Activated CD8-positive, alpha-beta memory T cell treated with anti-CD3 and anti-CD28 coated beads, Interleukin-2, amount 10 ng/mL, durations not matched to agents 7 days and 5 days (primary cell): ENCODE measurements around the gene KIF19. TPM values are rescaled to one million over a fixed set of nuclear protein-coding genes. Genes with fewer than 3 reads are reported as not detected.

Experiments used
- ATAC-seq: fragments of 150-1000 bp; cut with Tn5 transposase; one replicate; pipeline ENCODE4 v1.10.0; 2021; ENCODE audit warnings: moderate library complexity
- CTCF ChIA-PET: fragments of 350-600 bp; sonication (Branson Sonifier 250); formaldehyde crosslinking; loops from one replicate; lab custom pipeline; 2021; ENCODE audit warnings: antibody characterized with exemption; lab: Charles Lee
- DNase-seq: peaks from one replicate; pipeline ENCODE4 v3.0.0-alpha.2; 2020
- H3K27ac Mint-ChIP-seq: one replicate; pipeline ENCODE4 v1.8.0; 2021; ENCODE audit warnings: mild to moderate bottlenecking, mixed read lengths
- H3K27me3 Mint-ChIP-seq: one replicate; pipeline ENCODE4 v1.8.0; 2021; ENCODE audit warnings: mixed read lengths
- H3K36me3 Mint-ChIP-seq: one replicate; pipeline ENCODE4 v1.8.0; 2021; ENCODE audit warnings: mild to moderate bottlenecking, mixed read lengths
- H3K4me1 Mint-ChIP-seq: one replicate; pipeline ENCODE4 v1.8.0; 2021; ENCODE audit warnings: mixed read lengths
- H3K4me3 Mint-ChIP-seq: one replicate; pipeline ENCODE4 v1.8.0; 2021; ENCODE audit warnings: mild to moderate bottlenecking, moderate library complexity, mixed read lengths
- H3K9me3 Mint-ChIP-seq: one replicate; pipeline ENCODE4 v1.8.0; 2022; ENCODE audit warnings: low read depth, mixed read lengths
- total RNA-seq, 2 experiments: library from RNA; stranded (reverse); gene quantifications; one replicate each; pipeline ENCODE4 v1.2.3, GENCODE V29; 2021

Gene KIF19
- total RNA-seq, 2 experiments from 2014 or later: 0.42 to 1.6 TPM

DNA sequence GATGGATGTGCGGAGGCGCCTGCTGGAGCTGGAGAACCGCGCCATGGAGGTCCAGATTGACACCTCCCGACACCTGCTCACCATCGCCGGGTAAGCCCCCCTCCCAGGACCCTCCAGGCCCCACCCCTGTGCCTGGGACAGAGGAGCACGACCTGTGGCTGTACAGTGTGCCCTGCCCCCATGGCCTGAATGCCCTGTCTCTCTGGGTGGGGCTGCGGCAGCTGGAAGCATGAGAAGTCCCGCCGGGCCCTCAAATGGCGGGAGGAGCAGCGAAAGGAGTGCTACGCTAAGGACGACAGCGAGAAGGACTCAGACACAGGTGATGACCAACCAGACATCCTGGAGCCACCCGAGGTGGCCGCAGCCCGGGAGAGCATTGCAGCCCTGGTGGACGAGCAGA, 24.5 kb downstream of the KIF19 start:
- Mint-ChIP-seq H3K27ac (no peak overlapping the region), H3K4me1 (peaks cover 5% of the 10 kb centered on the region), H3K27me3 (peaks cover 59% of the 10 kb centered on the region), H3K4me3 (no peak overlapping the region), H3K9me3 (no peaks in the 10 kb centered on the region), H3K36me3 (no peaks in the 10 kb centered on the region)
- DNase-seq (no peak), ATAC-seq (no peak)
- CTCF ChIA-PET: interaction anchor here (0.5 to 4.9 kb wide), 6 partner anchors 10 to 341 kb away, joined by 3 to 42 read pairs (median 4); partner anchors contain the start of genes BTBD17 and GPR142

DNA sequence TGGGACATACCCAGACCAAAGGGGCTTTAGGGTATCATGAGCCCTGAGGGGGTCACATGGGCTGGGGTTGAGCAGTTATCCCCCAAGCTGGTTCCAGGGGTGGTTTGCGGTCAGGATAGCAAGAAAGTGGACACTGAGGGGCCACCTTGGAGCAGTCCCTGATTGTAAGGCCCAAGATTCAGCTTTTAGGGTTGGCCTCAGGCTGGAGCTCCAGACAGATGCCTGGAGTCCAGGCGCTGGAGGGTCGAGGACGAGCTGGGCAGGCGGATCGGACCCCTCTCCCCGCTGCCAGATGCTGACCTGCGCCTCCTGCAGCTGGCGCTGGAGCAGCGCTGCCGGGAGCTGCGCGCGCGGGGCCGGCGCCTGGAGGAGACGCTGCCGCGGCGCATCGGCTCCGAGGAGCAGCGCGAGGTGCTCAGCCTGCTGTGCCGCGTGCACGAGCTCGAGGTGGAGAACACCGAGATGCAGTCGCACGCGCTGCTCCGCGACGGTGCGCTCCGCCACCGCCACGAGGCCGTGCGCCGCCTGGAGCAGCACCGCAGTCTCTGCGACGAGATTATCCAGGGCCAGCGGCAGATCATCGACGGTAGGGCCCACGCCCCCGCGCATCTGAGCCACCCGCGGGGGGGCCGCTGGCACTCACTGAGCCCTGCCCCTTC, 25.7 kb downstream of the KIF19 start:
- H3K27me3 Mint-ChIP-seq: peaks cover 70% of the 10 kb centered on the region
- H3K4me3 Mint-ChIP-seq: no peak overlapping the region
- CTCF ChIA-PET: interaction anchor here (1.0 to 4.9 kb wide), 7 partner anchors 9 to 434 kb away, joined by 3 to 42 read pairs (median 10); partner anchors contain the start of genes BTBD17 and GPR142

DNA sequence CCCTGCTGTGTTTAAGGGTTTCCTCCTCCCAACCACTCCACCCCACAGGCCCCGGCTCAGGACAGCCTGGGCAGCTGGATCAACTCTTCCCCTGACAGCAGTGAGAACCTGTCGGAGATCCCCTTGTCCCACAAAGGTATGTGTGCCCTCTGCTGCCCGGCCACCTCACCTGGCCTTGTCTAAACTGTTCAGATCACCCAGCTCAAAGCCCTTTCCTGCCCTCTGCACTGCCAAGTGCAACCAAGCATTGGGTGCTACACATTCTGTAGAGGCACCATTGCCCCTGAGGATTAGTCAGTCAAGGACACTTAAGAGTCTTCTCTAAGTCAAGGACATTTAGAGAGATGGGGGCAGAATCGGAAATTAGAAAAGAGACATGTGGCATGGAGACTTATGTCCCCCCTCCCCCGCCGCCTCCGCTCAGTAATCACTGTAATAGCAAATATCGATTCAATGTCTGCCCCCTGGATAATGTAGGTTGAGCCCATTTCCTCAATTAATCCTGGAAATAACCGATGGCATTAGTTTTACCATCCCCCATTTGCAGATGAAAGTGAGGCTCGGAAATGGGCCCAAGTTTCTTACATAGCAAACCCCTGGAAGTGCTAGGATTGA, 27.5 kb downstream of the KIF19 start:
- ATAC-seq (no peak), DNase-seq (no peak)
- Mint-ChIP-seq H3K27me3 (peaks cover 79% of the 10 kb centered on the region), H3K4me3 (no peak overlapping the region), H3K27ac (no peak overlapping the region), H3K4me1 (peaks cover 10% of the 10 kb centered on the region), H3K36me3 (no peaks in the 10 kb centered on the region), H3K9me3 (no peaks in the 10 kb centered on the region)
- CTCF ChIA-PET: interaction anchor here (0.7 to 4.9 kb wide), 14 partner anchors 12 to 150 kb away, joined by 3 to 42 read pairs (median 6); partner anchors contain the start of genes GPR142 and TTYH2

More for the DNA sequence above, 25.7 kb downstream of the KIF19 start:
- Mint-ChIP-seq H3K36me3 (no peaks in the 10 kb centered on the region), H3K9me3 (no peaks in the 10 kb centered on the region), H3K27ac (no peak overlapping the region), H3K4me1 (peaks cover 8% of the 10 kb centered on the region)
- DNase-seq: no peak
- peak; percentile 43 for ATAC-seq

DNA sequence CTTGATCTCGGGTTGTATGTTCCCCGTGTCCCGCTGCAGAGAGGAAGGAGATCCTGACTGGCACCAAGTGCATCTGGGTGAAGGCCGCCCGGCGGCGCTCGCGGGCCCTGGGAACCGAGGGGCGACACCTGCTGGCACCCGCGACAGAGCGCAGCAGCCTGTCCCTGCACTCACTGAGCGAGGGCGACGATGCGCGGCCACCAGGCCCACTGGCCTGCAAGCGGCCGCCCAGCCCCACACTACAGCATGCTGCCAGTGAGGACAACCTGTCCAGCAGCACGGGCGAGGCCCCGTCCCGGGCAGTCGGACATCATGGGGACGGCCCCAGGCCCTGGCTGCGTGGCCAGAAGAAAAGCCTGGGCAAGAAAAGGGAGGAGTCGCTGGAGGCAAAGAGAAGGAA, 28.1 kb downstream of the KIF19 start:
- Mint-ChIP-seq H3K36me3 (no peaks in the 10 kb centered on the region), H3K27me3 (peaks cover 78% of the 10 kb centered on the region), H3K4me3 (no peak overlapping the region), H3K4me1 (peaks cover 10% of the 10 kb centered on the region), H3K27ac (no peak overlapping the region), H3K9me3 (no peaks in the 10 kb centered on the region)
- DNase-seq: peak; percentile 77
- peak; percentile 78 for ATAC-seq
- CTCF ChIA-PET: interaction anchor here (1.1 to 6.6 kb wide), 6 partner anchors 11 to 69 kb away, joined by 3 to 50 read pairs (median 24); partner anchors contain the start of gene GPR142

DNA sequence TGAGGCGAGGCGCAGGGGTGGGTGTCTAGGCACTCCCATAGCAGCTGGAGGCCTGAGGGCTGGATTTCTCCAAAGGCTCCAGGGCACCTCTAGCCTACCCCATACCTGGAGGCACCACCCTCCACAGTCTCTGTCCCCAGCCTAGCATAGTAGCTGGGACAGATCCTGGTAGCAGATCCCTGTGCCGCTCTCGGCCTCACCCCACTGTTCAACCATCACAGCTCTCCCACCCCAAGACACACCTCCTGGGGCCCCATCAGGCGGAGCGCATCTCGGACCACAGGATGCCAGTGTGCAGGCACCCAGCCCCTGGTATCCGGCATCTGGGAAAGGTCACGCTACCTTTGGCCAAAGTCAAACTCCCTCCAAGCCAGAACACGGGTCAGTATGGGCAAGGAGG, 28.5 kb downstream of the KIF19 start:
- H3K27me3 Mint-ChIP-seq: peaks cover 80% of the 10 kb centered on the region
- ATAC-seq (no peak), DNase-seq (no peak)
- CTCF ChIA-PET: interaction anchor here (4.5 to 6.6 kb wide), 2 partner anchors 14 to 55 kb away, joined by 37 to 50 read pairs; partner anchors contain the start of gene GPR142
- H3K9me3 Mint-ChIP-seq: no peaks in the 10 kb centered on the region
- peaks cover 10% of the 10 kb centered on the region for H3K4me1 Mint-ChIP-seq
- H3K27ac Mint-ChIP-seq: no peak overlapping the region
- no peaks in the 10 kb centered on the region for H3K36me3 Mint-ChIP-seq
- no peak overlapping the region for H3K4me3 Mint-ChIP-seq

DNA sequence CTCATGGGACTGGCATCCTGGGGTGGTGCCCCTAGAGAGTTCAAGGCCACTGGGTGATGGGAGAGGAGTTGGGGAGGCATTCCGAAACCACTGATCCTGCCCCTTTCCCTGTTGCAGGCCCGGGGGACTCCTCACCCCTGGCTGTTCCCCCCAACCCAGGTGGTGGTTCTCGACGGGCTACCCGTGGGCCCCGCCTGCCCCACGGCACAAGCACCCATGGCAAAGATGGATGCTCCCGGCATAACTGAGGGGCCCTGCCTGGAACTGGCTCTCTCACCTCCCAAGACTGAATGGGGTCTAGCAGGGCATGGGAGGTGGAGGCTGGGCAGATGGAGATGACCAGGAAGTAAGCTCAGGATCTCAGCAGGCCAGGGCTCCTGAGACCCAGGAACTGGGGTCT, 29.0 kb downstream of the KIF19 start:
- no peak overlapping the region for H3K27ac Mint-ChIP-seq
- H3K36me3 Mint-ChIP-seq: no peaks in the 10 kb centered on the region
- H3K4me3 Mint-ChIP-seq: no peak overlapping the region
- no peak for ATAC-seq
- H3K27me3 Mint-ChIP-seq: peaks cover 83% of the 10 kb centered on the region
- H3K9me3 Mint-ChIP-seq: no peaks in the 10 kb centered on the region
- CTCF ChIA-PET: interaction anchor here (1.2 to 6.6 kb wide), 5 partner anchors 13 to 142 kb away, joined by 3 to 50 read pairs (median 16); partner anchors contain the start of genes GPR142 and TTYH2
- peaks cover 10% of the 10 kb centered on the region for H3K4me1 Mint-ChIP-seq
- no peak for DNase-seq

DNA sequence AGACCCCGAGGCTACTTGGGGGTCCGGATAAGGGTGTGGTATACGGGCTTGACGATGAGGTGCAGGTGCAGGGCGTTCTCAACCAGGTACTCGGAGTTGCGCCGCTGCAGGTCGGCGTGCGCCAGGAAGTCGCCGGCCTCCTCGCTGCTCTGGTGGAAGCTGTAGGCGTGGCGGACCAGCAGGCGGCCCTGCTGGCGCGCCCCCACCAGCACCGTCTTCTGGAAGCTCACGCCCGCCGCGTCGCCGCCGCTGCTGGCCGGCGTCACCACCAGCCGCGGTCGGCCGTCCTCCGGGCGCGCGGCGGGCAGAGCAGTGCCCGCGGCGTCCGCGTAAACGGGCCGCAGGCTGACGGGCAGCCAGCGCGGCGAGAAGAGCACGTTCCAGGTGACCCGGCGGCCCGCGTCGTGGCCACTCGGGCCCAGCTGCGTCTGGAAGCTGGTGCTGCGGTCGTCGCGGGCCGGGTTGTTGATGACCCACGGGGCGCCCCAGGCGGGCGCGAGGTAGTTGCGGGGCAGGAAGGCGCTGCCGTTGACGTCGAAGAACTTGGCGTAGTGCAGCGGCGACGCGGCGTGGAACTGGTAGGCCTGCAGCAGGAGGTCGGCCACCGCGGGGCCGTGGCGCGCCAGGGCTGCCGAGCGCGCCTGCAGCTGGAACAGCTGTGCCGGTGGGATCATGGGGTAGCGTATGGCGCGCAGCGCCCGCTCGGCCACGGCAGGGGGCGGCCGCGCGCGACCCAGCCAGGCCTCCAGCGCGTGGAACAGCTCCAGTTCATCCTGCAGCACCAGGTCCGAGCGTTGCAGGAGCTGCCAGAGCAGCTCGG, 30.8 kb downstream of the KIF19 start:
- DNase-seq: no peak
- Mint-ChIP-seq H3K36me3 (no peaks in the 10 kb centered on the region), H3K4me1 (peaks cover 9% of the 10 kb centered on the region), H3K27me3 (peaks cover 74% of the 10 kb centered on the region), H3K4me3 (no peak overlapping the region), H3K9me3 (no peaks in the 10 kb centered on the region), H3K27ac (no peak overlapping the region)
- ATAC-seq: peak; percentile 35
- CTCF ChIA-PET: interaction anchor here (0.8 to 6.6 kb wide), 9 partner anchors 9 to 144 kb away, joined by 3 to 50 read pairs (median 5); partner anchors contain the start of genes GPR142 and TTYH2

DNA sequence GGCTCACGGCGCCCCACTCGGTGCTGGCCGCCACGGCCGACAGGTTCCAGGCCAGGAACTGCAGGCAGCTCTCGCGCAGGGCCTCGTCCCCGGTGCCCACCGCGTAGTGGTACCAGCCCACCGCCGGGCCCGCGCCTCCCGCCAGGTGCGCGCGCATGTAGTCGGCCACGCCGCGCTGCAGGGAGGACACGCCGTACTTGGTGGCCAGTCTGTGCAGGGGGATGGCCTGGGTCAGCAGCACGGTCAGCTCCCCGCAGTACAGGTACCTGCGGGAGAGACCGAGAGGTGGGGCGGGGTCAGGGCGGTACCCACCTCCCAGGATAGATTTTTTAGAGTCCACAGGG, 31.4 kb downstream of the KIF19 start:
- Mint-ChIP-seq H3K27ac (no peak overlapping the region), H3K4me3 (no peak overlapping the region), H3K27me3 (peaks cover 68% of the 10 kb centered on the region), H3K36me3 (no peaks in the 10 kb centered on the region), H3K4me1 (peaks cover 6% of the 10 kb centered on the region), H3K9me3 (no peaks in the 10 kb centered on the region)
- ATAC-seq: no peak
- no peak for DNase-seq
- CTCF ChIA-PET: interaction anchor here (0.8 to 6.6 kb wide), 6 partner anchors 11 to 145 kb away, joined by 3 to 50 read pairs (median 16); partner anchors contain the start of genes GPR142 and TTYH2

DNA sequence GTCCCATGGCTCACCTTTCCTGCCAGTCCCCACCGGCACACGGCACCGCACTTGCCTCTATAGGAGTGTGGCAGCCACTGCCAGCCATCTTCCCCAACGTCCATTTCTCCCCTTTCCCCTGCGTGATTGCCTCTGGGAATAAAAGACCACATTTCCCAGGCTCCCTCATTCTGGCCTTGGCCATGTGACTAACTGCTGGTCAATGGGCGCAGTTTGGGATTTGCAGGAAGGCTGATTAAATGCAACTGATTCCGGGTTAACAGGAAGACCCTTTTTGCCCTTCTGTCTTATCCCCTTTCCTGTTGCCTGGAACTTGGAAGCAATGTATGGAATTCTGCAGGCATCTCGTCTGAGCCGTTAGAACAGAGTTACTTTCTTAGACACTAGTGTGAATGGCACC, 32.7 kb downstream of the KIF19 start:
- no peak for ATAC-seq
- CTCF ChIA-PET: interaction anchor here (1.2 to 6.6 kb wide), 5 partner anchors 10 to 58 kb away, joined by 3 to 50 read pairs (median 7); partner anchors contain the start of gene GPR142
- DNase-seq: no peak
- Mint-ChIP-seq H3K36me3 (no peaks in the 10 kb centered on the region), H3K4me3 (no peak overlapping the region), H3K9me3 (no peaks in the 10 kb centered on the region), H3K4me1 (peaks cover 6% of the 10 kb centered on the region), H3K27me3 (peaks cover 59% of the 10 kb centered on the region), H3K27ac (no peak overlapping the region)

DNA sequence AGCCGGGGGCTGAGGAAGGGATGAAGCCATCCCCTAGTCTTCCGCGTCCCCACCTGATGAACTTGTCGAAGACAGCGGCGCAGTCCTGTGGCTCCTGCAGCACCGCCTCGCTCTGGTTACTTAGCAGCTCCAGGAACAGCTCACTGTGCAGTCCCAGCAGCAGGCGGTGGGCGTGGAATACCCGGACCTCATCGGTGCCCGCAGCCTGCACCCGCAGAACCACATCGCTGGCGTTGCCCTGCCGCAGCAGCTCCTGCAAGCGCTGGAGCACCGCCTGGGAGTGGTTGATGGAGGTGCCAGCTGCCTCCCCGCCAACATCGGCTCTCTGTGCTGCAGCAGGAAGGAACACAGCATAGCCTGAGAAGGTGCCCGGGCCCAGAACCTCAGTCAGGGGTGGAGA, 33.9 kb downstream of the KIF19 start:
- Mint-ChIP-seq H3K27me3 (peaks cover 46% of the 10 kb centered on the region), H3K4me3 (no peak overlapping the region), H3K36me3 (no peaks in the 10 kb centered on the region), H3K27ac (no peak overlapping the region), H3K9me3 (no peaks in the 10 kb centered on the region), H3K4me1 (peaks cover 4% of the 10 kb centered on the region)
- no peak for DNase-seq
- CTCF ChIA-PET: interaction anchor here (1.2 to 6.6 kb wide), 9 partner anchors 8 to 147 kb away, joined by 3 to 50 read pairs (median 5); partner anchors contain the start of genes GPR142 and TTYH2
- no peak for ATAC-seq

DNA sequence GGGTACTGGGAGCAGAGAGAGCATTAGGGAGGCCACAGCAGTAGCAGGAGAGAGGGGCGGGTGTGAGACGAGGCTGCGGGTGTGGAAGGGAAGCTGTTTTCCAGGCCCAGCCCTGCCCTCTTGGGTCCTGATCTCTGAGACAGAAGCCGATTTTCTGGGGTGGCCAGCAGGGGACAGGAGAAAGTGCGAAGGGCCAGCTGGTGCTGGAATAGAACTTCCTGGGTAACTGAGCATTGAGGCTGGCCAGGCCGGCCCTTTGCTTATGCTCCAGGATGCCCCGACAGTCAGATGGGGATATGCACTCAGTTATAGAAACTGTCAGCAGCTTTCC, 34.8 kb downstream of the KIF19 start:
- no peak overlapping the region for H3K27ac Mint-ChIP-seq
- no peaks in the 10 kb centered on the region for H3K36me3 Mint-ChIP-seq
- H3K27me3 Mint-ChIP-seq: peaks cover 37% of the 10 kb centered on the region
- CTCF ChIA-PET: interaction anchor here (0.5 to 4.1 kb wide), 14 partner anchors 8 to 1129 kb away, joined by 3 to 36 read pairs (median 5); partner anchors contain the start of gene TTYH2
- DNase-seq (no peak), ATAC-seq (no peak)
- H3K4me3 Mint-ChIP-seq: no peak overlapping the region
- no peaks in the 10 kb centered on the region for H3K9me3 Mint-ChIP-seq
- H3K4me1 Mint-ChIP-seq: peaks cover 4% of the 10 kb centered on the region

DNA sequence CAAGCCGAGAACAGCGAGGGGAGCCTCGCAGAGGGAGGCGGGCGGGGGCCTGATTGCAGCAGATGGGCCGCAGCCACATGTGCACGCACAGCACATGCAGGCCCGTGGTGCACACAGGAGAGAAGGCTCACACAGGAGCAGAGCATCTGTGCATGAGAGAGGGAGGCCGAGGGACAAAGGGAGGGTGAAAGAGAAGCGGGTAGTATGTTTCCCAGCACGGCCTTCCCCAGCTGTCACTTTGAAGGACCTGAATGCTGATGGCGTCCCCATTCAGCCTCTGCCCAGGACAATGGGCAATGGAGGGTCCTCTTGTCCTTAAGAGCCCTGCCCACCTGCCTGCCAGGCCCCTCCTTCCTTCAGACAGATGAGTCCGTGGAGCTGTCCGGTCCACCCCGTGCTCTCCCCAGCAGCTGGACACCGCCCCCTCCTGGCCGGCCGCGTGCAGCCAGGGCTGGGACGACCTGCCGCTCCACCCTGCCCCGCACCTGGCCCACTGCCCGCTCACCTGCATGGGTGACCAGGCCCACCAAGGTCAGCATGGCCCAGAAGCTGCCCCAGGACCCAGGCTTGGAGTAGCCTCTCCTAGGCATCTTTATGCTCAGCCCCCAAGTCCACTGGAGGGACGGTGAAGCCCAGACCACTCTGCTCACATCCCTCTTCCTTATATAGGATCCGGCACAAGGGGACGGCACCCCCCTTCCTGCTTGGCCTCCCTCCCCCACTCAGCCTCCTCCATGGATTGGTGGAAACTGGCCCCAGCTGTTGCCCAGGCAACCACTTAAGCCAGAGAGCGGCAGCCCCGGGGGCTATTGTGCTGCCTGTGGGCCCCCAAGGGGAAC, 35.4 kb downstream of the KIF19 start, which contains the start of gene BTBD17:
Gene BTBD17, minus strand, starts transcription at position 639 of the 839 bp plus-strand sequence. Its CDS starts 49 bp downstream, at position 590.
- Mint-ChIP-seq H3K9me3 (no peaks in the 10 kb centered on the region), H3K36me3 (no peaks in the 10 kb centered on the region), H3K27ac (no peak within 1 kb of the TSS), H3K27me3 (peaks cover 32% of the 10 kb centered on the region), H3K4me1 (peaks cover 3% of the 10 kb centered on the region), H3K4me3 (no peak within 1 kb of the TSS)
- CTCF ChIA-PET: interaction anchor here (0.9 to 4.1 kb wide), 17 partner anchors 8 to 153 kb away, joined by 3 to 36 read pairs (median 5); partner anchors contain the start of genes KIF19 and TTYH2
- peak; percentile 69 for ATAC-seq
- peak; percentile 61 for DNase-seq
